ENCODE measurements around the gene TTC5.
"Not testable (repeated sequence)": the region's sequence is repeated elsewhere in the genome, so short reads cannot be mapped to it uniquely, and the experiment has no call there.

Gene TTC5

GRCh38 chr14:20305265-20306078 is at the start of gene TTC5:
TSS of gene TTC5 (minus strand) at chr14:20305951. CDS start at chr14:20305937, 14 bp downstream.
- DNase-seq (ENCODE audit: low read depth) = peak; percentile 96

- no peak for DNase-seq (ENCODE audit: low read depth)
Observed at GRCh38 chr14:20350860-20351259, 45.1 kb upstream of the TTC5 start.

GRCh38 chr14:20350282-20350681 is 44.5 kb upstream of the TTC5 start:
- DNase-seq (ENCODE audit: low read depth) = no peak

GRCh38 chr14:20347747-20348146 is 42.0 kb upstream of the TTC5 start:
- no peak for DNase-seq (ENCODE audit: low read depth)

GRCh38 chr14:20346713-20347112 is 41.0 kb upstream of the TTC5 start:
- no peak for DNase-seq (ENCODE audit: low read depth)

GRCh38 chr14:20345366-20345765 is 39.6 kb upstream of the TTC5 start:
- no peak for DNase-seq (ENCODE audit: low read depth)

- no peak for DNase-seq (ENCODE audit: low read depth)
Observed at GRCh38 chr14:20343862-20344220, 38.1 kb upstream of the TTC5 start.

GRCh38 chr14:20343092-20343861 is 37.5 kb upstream of the TTC5 start, which contains the start of gene PARP2:
TSS of gene PARP2 (plus strand) at chr14:20343635. CDS start at chr14:20343642, 7 bp downstream.
- DNase-seq (ENCODE audit: low read depth) = peak; percentile 100

GRCh38 chr14:20341646-20342045 is 35.9 kb upstream of the TTC5 start:
- DNase-seq (ENCODE audit: low read depth) = no peak

- DNase-seq (ENCODE audit: low read depth) = not testable (repeated sequence)
Observed at GRCh38 chr14:20341032-20341431, 35.3 kb upstream of the TTC5 start.

- DNase-seq (ENCODE audit: low read depth) = no peak
Observed at GRCh38 chr14:20334017-20334416, 28.3 kb upstream of the TTC5 start.

GRCh38 chr14:20333494-20333841 is 27.7 kb upstream of the TTC5 start:
- DNase-seq (ENCODE audit: low read depth) = no peak

- DNase-seq (ENCODE audit: low read depth) = peak; percentile 92
Observed at GRCh38 chr14:20332788-20333493, 27.2 kb upstream of the TTC5 start, which contains the start of gene CCNB1IP1. TSS of gene CCNB1IP1 (minus strand) at chr14:20333279. CDS start at chr14:20316523, 16,756 bp downstream.

- no peak for DNase-seq (ENCODE audit: low read depth)
Observed at GRCh38 chr14:20332431-20332787, 26.7 kb upstream of the TTC5 start.

GRCh38 chr14:20331053-20331613 is 25.4 kb upstream of the TTC5 start:
- no peak for DNase-seq (ENCODE audit: low read depth)

GRCh38 chr14:20329355-20329754 is 23.6 kb upstream of the TTC5 start:
- DNase-seq (ENCODE audit: low read depth) = no peak

- no peak for DNase-seq (ENCODE audit: low read depth)
Observed at GRCh38 chr14:20328705-20329104, 23.0 kb upstream of the TTC5 start.

GRCh38 chr14:20327005-20327869 is 21.5 kb upstream of the TTC5 start:
- peak; percentile 56 for DNase-seq (ENCODE audit: low read depth)

- no peak for DNase-seq (ENCODE audit: low read depth)
Observed at GRCh38 chr14:20317720-20318119, 12.0 kb upstream of the TTC5 start.

- DNase-seq (ENCODE audit: low read depth) = no peak
Observed at GRCh38 chr14:20314026-20314425, 8.3 kb upstream of the TTC5 start.

GRCh38 chr14:20306079-20306423 is 300 bp upstream of the TTC5 start:
- DNase-seq (ENCODE audit: low read depth) = no peak
